H9 (cell line): ENCODE results near the gene CD27. TPM values are rescaled to one million over a fixed set of nuclear protein-coding genes. Genes with fewer than 3 reads are reported as not detected.

Experiments used
- DNase-seq: peaks from one replicate; pipeline ENCODE4 v3.0.0-alpha.2; 2017
- H2AFZ ChIP-seq: one replicate; pipeline ENCODE4 v1.6.1; 2013; ENCODE audit warnings: mild to moderate bottlenecking, low read length, control low read depth, moderate library complexity
- H2AK5ac ChIP-seq: 2 replicates; pipeline ENCODE4 v1.6.1; 2013; ENCODE audit warnings: low read length, control low read depth, mixed read lengths; ENCODE audit not compliant: insufficient read length
- H2BK120ac ChIP-seq: one replicate; pipeline ENCODE4 v1.6.1; 2013; ENCODE audit warnings: low read depth, mild to moderate bottlenecking, low read length, control low read depth, inconsistent platforms; ENCODE audit not compliant: poor library complexity, severe bottlenecking
- H2BK12ac ChIP-seq: 2 replicates; pipeline ENCODE4 v1.6.1; 2013; ENCODE audit warnings: low read length, control low read depth, mixed read lengths, low read depth; ENCODE audit not compliant: insufficient read length
- H2BK15ac ChIP-seq: 2 replicates; pipeline ENCODE4 v1.6.1; 2013; ENCODE audit warnings: low read depth, low read length, control low read depth
- H2BK20ac ChIP-seq: one replicate; pipeline ENCODE4 v1.6.1; 2013; ENCODE audit warnings: low read depth, mild to moderate bottlenecking, low read length, control low read depth, inconsistent platforms; ENCODE audit not compliant: poor library complexity, severe bottlenecking
- H2BK5ac ChIP-seq: 2 replicates; pipeline ENCODE4 v1.6.1; 2013; ENCODE audit warnings: low read length, control low read depth, mixed read lengths; ENCODE audit not compliant: insufficient read length
- H3K14ac ChIP-seq: 2 replicates; pipeline ENCODE4 v1.6.1; 2013; ENCODE audit warnings: low read length, control low read depth; ENCODE audit not compliant: insufficient read depth
- H3K18ac ChIP-seq: 2 replicates; pipeline ENCODE4 v1.6.1; 2013; ENCODE audit warnings: low read depth, mild to moderate bottlenecking, mixed read lengths, low read length, control low read depth; ENCODE audit not compliant: insufficient read length
- H3K23ac ChIP-seq: 2 replicates; pipeline ENCODE4 v1.6.1; 2013; ENCODE audit warnings: low read length, control low read depth, mixed read lengths, low read depth; ENCODE audit not compliant: insufficient read length
- H3K23me2 ChIP-seq: 2 replicates; pipeline ENCODE4 v1.6.1; 2013; ENCODE audit warnings: low read depth, mild to moderate bottlenecking, mixed read lengths, low read length, control low read depth; ENCODE audit not compliant: insufficient read length, poor library complexity, severe bottlenecking
- H3K27ac ChIP-seq: 2 replicates; pipeline ENCODE4 v1.5.1; 2013; ENCODE audit warnings: low read length, control low read depth, mixed read lengths, low read depth; ENCODE audit not compliant: insufficient read length
- H3K27me3 ChIP-seq: 2 replicates; pipeline ENCODE4 v1.6.1; 2013; ENCODE audit warnings: low read length, control low read depth, inconsistent platforms; ENCODE audit not compliant: insufficient read depth
- H3K4ac ChIP-seq: 2 replicates; pipeline ENCODE4 v1.6.1; 2013; ENCODE audit warnings: low read depth, mild to moderate bottlenecking, control low read depth, inconsistent platforms, low read length, moderate library complexity
- H3K4me1 ChIP-seq: 2 replicates; pipeline ENCODE4 v1.6.1; 2013; ENCODE audit warnings: low read length, control low read depth, inconsistent platforms; ENCODE audit not compliant: insufficient read depth
- H3K4me2 ChIP-seq: 2 replicates; pipeline ENCODE4 v1.6.1; 2013; ENCODE audit warnings: low read length, control low read depth, mixed read lengths; ENCODE audit not compliant: insufficient read length, insufficient read depth
- H3K56ac ChIP-seq: 2 replicates; pipeline ENCODE4 v1.6.1; 2013; ENCODE audit warnings: low read depth, mild to moderate bottlenecking, mixed read lengths, low read length, control low read depth; ENCODE audit not compliant: insufficient read length
- H3K79me1 ChIP-seq: 2 replicates; pipeline ENCODE4 v1.6.1; 2013; ENCODE audit warnings: low read depth, mild to moderate bottlenecking, moderate library complexity, low read length, control low read depth, inconsistent platforms; ENCODE audit not compliant: insufficient read depth, poor library complexity, severe bottlenecking
- H3K79me2 ChIP-seq: 2 replicates; pipeline ENCODE4 v1.6.1; 2013; ENCODE audit warnings: low read length, control low read depth, inconsistent platforms; ENCODE audit not compliant: insufficient read depth
- H3K9ac ChIP-seq: 2 replicates; pipeline ENCODE4 v1.6.1; 2013; ENCODE audit warnings: low read length, control low read depth, mixed read lengths; ENCODE audit not compliant: insufficient read length; ENCODE audit errors: extremely low read depth
- H3K9me3 ChIP-seq: one replicate; pipeline ENCODE4 v1.6.1; 2013; ENCODE audit warnings: low read depth, low read length, inconsistent platforms; ENCODE audit not compliant: control insufficient read depth
- H3T11ph ChIP-seq: one replicate; pipeline ENCODE4 v1.6.1; 2013; ENCODE audit warnings: mild to moderate bottlenecking, low read length, control low read depth, inconsistent platforms
- H4K20me1 ChIP-seq: one replicate; pipeline ENCODE4 v1.6.1; 2013; ENCODE audit not compliant: control insufficient read depth, insufficient read length, insufficient read depth
- H4K5ac ChIP-seq: 2 replicates; pipeline ENCODE4 v1.6.1; 2013; ENCODE audit warnings: low read depth, mild to moderate bottlenecking, mixed read lengths, low read length, control low read depth; ENCODE audit not compliant: insufficient read length
- H4K8ac ChIP-seq: replicated peaks from 2 replicates; pipeline ENCODE4 v1.6.1; 2013; ENCODE audit warnings: low read length, control low read depth, mixed read lengths, low read depth; ENCODE audit not compliant: insufficient read length
- H4K91ac ChIP-seq: 2 replicates; pipeline ENCODE4 v1.6.1; 2013; ENCODE audit warnings: low read depth, mild to moderate bottlenecking, moderate library complexity, mixed read lengths, low read length, control low read depth; ENCODE audit not compliant: insufficient read length
- H3K27ac Mint-ChIP-seq, 3 experiments: 2 replicates in 2 of 3; 3 replicates in 1 of 3; pipeline ENCODE4 v1.8.0; 2020 to 2021; ENCODE audit warnings: mixed read lengths in 3 of 3, mild to moderate bottlenecking in 1 of 3, moderate library complexity in 1 of 3
- H3K27me3 Mint-ChIP-seq: 2 replicates; pipeline ENCODE4 v1.8.0; 2021; ENCODE audit warnings: low read depth, mild to moderate bottlenecking, moderate library complexity, mixed read lengths
- H3K36me3 Mint-ChIP-seq, 3 experiments: 2 replicates in 2 of 3; 3 replicates in 1 of 3; pipeline ENCODE4 v1.8.0; 2020 to 2021; ENCODE audit warnings: low read depth in 3 of 3, mixed read lengths in 3 of 3; ENCODE audit not compliant: insufficient read depth in 1 of 3
- H3K4me1 Mint-ChIP-seq, 2 experiments: 2 replicates each; pipeline ENCODE4 v1.8.0; 2020; ENCODE audit warnings: mixed read lengths in 2 of 2
- H3K4me3 Mint-ChIP-seq, 2 experiments: 2 replicates in 1 of 2; 3 replicates in 1 of 2; pipeline ENCODE4 v1.8.0; 2020 to 2021; ENCODE audit warnings: mild to moderate bottlenecking in 2 of 2, mixed read lengths in 2 of 2, moderate library complexity in 1 of 2
- H3K9me3 Mint-ChIP-seq, 2 experiments: 2 replicates in 1 of 2; 3 replicates in 1 of 2; pipeline ENCODE4 v1.8.0; 2020; ENCODE audit warnings: mild to moderate bottlenecking in 2 of 2, mixed read lengths in 2 of 2, moderate library complexity in 1 of 2
- CTCF ChIP-seq: fragments of 200-600 bp; sonication (generic); conservative IDR thresholded peaks from 3 replicates; pipeline ENCODE4 v1.8.0; 2021; ENCODE audit warnings: antibody characterized with exemption, mild to moderate bottlenecking
- WGBS: extraction: QIAGEN DNeasy Blood & Tissue Kit; methylation state at CpG from one replicate; pipeline ENCODE4 v1.1.7; 2013; ENCODE audit warnings: missing lambda C conversion rate, low lambda C conversion rate, mixed read lengths; ENCODE audit not compliant: insufficient read length; ENCODE audit errors: extremely low coverage; 5-methylcytosine and 5-hydroxymethylcytosine counted together
- total RNA-seq: library from RNA; stranded (reverse); gene quantifications from 2 replicates; pipeline ENCODE4 v1.2.1, GENCODE V29; 2021

CD27 gene
- total RNA-seq, 1 experiment from 2014 or later: 0.37 TPM

GRCh38 chr12:6416596-6416995 is 28.2 kb upstream of the CD27 start:
- Histone ChIP-seq H2BK15ac (no peak overlapping the region), H3K18ac (no peak overlapping the region), H4K20me1 (no peaks in the 10 kb centered on the region), H3K4me2 (no peak overlapping the region), H3K27me3 (no peaks in the 10 kb centered on the region), H4K91ac (no peak overlapping the region), H3T11ph (no peak overlapping the region), H3K56ac (no peak overlapping the region), H3K79me1 (no peaks in the 10 kb centered on the region), H3K4ac (no peak overlapping the region), H3K79me2 (no peaks in the 10 kb centered on the region), H2BK12ac (no peak overlapping the region), H3K27ac (no peak overlapping the region), H2BK5ac (no peak overlapping the region), H2BK120ac (no peak overlapping the region), H3K9me3 (no peaks in the 10 kb centered on the region), H3K4me1 (no peaks in the 10 kb centered on the region), H2AFZ (no peak overlapping the region), H2BK20ac (no peak overlapping the region), H2AK5ac (no peak overlapping the region), H3K14ac (no peak overlapping the region), H3K23ac (no peak overlapping the region), H4K8ac (no peak overlapping the region), H3K9ac (no peak overlapping the region), H3K23me2 (no peaks in the 10 kb centered on the region), H4K5ac (no peak overlapping the region)
- no peak for DNase-seq
- H3K9me3 Mint-ChIP-seq: no peaks in the 10 kb centered on the region; a peak in 1 of 5 replicates
- no peak for TF ChIP-seq CTCF
- H3K4me3 Mint-ChIP-seq: no peak overlapping the region
- H3K4me1 Mint-ChIP-seq: peaks cover 2% of the 10 kb centered on the region in 2 experiments; a peak in 1 of 4 replicates
- peaks cover 2% of the 10 kb centered on the region for H3K27me3 Mint-ChIP-seq
- no CpG with 5 or more reads among the region's 3 CpGs for WGBS
- H3K27ac Mint-ChIP-seq: no peak overlapping the region
- no peaks in the 10 kb centered on the region for H3K36me3 Mint-ChIP-seq
